HEK293 (cell line): ENCODE measurements around the gene GPD1.

ENCODE experiments used
- KLF1 ChIP-seq: fragments of 450-650 bp; formaldehyde crosslinking; IDR thresholded peaks from 2 replicates; pipeline ENCODE4 v1.5.1; 2016; ENCODE audit warnings: missing biosample characterization, missing genetic modification characterization
- TCF7L2 ChIP-seq: IDR thresholded peaks from 2 replicates; pipeline ENCODE4 v1.6.1; 2011; ENCODE audit warnings: low read depth, mild to moderate bottlenecking, inconsistent platforms, low read length, moderate library complexity, borderline replicate concordance
- ZNF133 ChIP-seq: fragments of 450-650 bp; formaldehyde crosslinking; IDR thresholded peaks from 2 replicates; pipeline ENCODE4 v1.5.1; 2016; ENCODE audit warnings: missing biosample characterization, missing genetic modification characterization
- ZNF174 ChIP-seq: fragments of 450-650 bp; formaldehyde crosslinking; IDR thresholded peaks from 2 replicates; pipeline ENCODE4 v1.5.0; 2017; ENCODE audit warnings: missing biosample characterization, mild to moderate bottlenecking, missing genetic modification characterization
- ZNF202 ChIP-seq: fragments of 450-650 bp; formaldehyde crosslinking; IDR thresholded peaks from 2 replicates; pipeline ENCODE4 v1.5.1; 2016; ENCODE audit warnings: missing biosample characterization, missing genetic modification characterization, borderline replicate concordance
- ZNF311 ChIP-seq: fragments of 450-650 bp; formaldehyde crosslinking; IDR thresholded peaks from 2 replicates; pipeline ENCODE4 v1.5.1; 2017; ENCODE audit warnings: missing biosample characterization, missing genetic modification characterization, borderline replicate concordance
- ZNF549 ChIP-seq: fragments of 450-650 bp; IDR thresholded peaks from 2 replicates; pipeline ENCODE4 v1.5.1; 2018; ENCODE audit warnings: missing biosample characterization, missing genetic modification characterization, mild to moderate bottlenecking, inconsistent platforms, moderate library complexity
- ZNF670 ChIP-seq: fragments of 450-650 bp; formaldehyde crosslinking; IDR thresholded peaks from 2 replicates; pipeline ENCODE4 v1.5.1; 2016; ENCODE audit warnings: missing biosample characterization, missing genetic modification characterization, low read depth
- ZNF677 ChIP-seq: fragments of 450-650 bp; IDR thresholded peaks from 2 replicates; pipeline ENCODE4 v1.5.0; 2018; ENCODE audit warnings: missing biosample characterization, mild to moderate bottlenecking, missing genetic modification characterization, moderate library complexity
- ZSCAN30 ChIP-seq: fragments of 450-650 bp; IDR thresholded peaks from 2 replicates; pipeline ENCODE4 v1.5.1; 2018; ENCODE audit warnings: missing biosample characterization, mild to moderate bottlenecking, missing genetic modification characterization, moderate library complexity
- TF ChIP-seq, protein P1 (sequence below): fragments of 450-650 bp; formaldehyde crosslinking; IDR thresholded peaks from 2 replicates; pipeline ENCODE4 v1.5.1; 2016; ENCODE audit warnings: missing biosample characterization, missing genetic modification characterization
- TF ChIP-seq, protein P2 (sequence below): fragments of 450-650 bp; formaldehyde crosslinking; IDR thresholded peaks from 2 replicates; pipeline ENCODE4 v1.5.1; 2016; ENCODE audit warnings: missing biosample characterization, missing genetic modification characterization
- TF ChIP-seq, protein P3 (sequence below): fragments of 450-650 bp; formaldehyde crosslinking; IDR thresholded peaks from 2 replicates; pipeline ENCODE4 v1.5.1; 2016; ENCODE audit warnings: missing biosample characterization, missing genetic modification characterization
- TF ChIP-seq, protein P4 (sequence below): IDR thresholded peaks from 2 replicates; pipeline ENCODE4 v1.6.1; 2011; ENCODE audit warnings: mild to moderate bottlenecking, low read depth, low read length, borderline replicate concordance

DNA sequence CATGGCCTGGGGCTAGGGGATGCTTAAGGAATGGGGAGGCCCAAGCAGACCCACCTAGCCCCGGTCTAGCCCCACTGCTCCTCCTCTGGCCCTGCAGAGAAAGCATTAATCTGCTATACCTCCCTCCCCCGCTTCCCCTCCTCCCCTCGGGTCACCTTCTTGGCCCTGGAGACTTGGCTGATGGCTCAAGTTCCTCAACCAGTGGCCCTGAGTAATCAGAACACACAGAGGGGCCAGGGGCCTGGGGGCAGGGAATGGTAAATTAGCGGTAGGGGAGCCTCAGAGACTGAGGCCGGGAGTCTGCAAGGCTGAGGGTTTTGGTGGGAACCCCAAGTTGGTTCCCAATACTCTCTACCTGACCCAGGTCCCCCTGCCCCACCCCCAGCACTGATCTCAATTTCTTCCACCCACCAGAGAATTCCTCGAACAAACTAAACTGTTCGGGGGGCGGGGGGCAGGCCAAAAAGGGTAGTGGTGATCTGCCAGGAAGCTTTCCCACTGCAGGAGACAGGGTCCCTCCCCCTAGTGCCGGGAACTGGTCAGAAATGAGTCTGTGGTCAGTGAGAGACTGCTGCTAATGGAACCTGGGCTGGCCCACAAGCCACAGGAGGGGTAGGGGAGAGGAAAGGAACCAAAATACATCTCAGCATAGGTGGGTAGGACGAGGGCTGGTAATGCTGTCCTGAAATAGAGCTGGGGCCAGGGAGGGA lies 31.5 kb upstream of the GPD1 start:
- no peak for TF ChIP-seq ZNF670 (tag by site-specific recombination)
- no peak for TF ChIP-seq ZNF133
- TF ChIP-seq, protein P1, sequence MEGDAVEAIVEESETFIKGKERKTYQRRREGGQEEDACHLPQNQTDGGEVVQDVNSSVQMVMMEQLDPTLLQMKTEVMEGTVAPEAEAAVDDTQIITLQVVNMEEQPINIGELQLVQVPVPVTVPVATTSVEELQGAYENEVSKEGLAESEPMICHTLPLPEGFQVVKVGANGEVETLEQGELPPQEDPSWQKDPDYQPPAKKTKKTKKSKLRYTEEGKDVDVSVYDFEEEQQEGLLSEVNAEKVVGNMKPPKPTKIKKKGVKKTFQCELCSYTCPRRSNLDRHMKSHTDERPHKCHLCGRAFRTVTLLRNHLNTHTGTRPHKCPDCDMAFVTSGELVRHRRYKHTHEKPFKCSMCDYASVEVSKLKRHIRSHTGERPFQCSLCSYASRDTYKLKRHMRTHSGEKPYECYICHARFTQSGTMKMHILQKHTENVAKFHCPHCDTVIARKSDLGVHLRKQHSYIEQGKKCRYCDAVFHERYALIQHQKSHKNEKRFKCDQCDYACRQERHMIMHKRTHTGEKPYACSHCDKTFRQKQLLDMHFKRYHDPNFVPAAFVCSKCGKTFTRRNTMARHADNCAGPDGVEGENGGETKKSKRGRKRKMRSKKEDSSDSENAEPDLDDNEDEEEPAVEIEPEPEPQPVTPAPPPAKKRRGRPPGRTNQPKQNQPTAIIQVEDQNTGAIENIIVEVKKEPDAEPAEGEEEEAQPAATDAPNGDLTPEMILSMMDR, result no peak
- TF ChIP-seq, protein P2, sequence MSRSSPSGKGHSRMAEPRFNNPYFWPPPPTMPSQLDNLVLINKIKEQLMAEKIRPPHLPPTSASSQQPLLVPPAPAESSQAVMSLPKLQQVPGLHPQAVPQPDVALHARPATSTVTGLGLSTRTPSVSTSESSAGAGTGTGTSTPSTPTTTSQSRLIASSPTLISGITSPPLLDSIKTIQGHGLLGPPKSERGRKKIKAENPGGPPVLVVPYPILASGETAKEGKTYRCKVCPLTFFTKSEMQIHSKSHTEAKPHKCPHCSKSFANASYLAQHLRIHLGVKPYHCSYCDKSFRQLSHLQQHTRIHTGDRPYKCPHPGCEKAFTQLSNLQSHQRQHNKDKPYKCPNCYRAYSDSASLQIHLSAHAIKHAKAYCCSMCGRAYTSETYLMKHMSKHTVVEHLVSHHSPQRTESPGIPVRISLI, result no peak
- TF ChIP-seq, protein P3, sequence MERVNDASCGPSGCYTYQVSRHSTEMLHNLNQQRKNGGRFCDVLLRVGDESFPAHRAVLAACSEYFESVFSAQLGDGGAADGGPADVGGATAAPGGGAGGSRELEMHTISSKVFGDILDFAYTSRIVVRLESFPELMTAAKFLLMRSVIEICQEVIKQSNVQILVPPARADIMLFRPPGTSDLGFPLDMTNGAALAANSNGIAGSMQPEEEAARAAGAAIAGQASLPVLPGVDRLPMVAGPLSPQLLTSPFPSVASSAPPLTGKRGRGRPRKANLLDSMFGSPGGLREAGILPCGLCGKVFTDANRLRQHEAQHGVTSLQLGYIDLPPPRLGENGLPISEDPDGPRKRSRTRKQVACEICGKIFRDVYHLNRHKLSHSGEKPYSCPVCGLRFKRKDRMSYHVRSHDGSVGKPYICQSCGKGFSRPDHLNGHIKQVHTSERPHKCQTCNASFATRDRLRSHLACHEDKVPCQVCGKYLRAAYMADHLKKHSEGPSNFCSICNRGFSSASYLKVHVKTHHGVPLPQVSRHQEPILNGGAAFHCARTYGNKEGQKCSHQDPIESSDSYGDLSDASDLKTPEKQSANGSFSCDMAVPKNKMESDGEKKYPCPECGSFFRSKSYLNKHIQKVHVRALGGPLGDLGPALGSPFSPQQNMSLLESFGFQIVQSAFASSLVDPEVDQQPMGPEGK (tag by site-specific recombination), result no peak
- no peak for TF ChIP-seq ZNF311 (tag by site-specific recombination)
- TF ChIP-seq, protein P4, sequence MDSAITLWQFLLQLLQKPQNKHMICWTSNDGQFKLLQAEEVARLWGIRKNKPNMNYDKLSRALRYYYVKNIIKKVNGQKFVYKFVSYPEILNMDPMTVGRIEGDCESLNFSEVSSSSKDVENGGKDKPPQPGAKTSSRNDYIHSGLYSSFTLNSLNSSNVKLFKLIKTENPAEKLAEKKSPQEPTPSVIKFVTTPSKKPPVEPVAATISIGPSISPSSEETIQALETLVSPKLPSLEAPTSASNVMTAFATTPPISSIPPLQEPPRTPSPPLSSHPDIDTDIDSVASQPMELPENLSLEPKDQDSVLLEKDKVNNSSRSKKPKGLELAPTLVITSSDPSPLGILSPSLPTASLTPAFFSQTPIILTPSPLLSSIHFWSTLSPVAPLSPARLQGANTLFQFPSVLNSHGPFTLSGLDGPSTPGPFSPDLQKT, result no peak
- TF ChIP-seq ZSCAN30, result no peak
- TF ChIP-seq ZNF549 (tag by site-specific recombination), result no peak
- no peak for TF ChIP-seq ZNF174 (tag by site-specific recombination)
- no peak for TF ChIP-seq ZNF677 (tag by site-specific recombination)
- TF ChIP-seq TCF7L2, result no peak
- TF ChIP-seq ZNF202 (tag by site-specific recombination), result no peak
- TF ChIP-seq KLF1 (tag by site-specific recombination), result no peak
